Uterine smooth muscle cell (primary cell): Measurements from ENCODE around the gene TAS2R13. TPM values are rescaled to one million over a fixed set of nuclear protein-coding genes. Genes with fewer than 3 reads are reported as not detected.

Experiments used
- total RNA-seq: library from RNA; depleted of rRNA; stranded (reverse); fragments of >200 nt; gene quantifications from 2 replicates; pipeline ENCODE4 v1.2.3, GENCODE V29; 2014

TAS2R13 gene
- 1.5 and 2.3 TPM in 2 replicates for total RNA-seq

GRCh38 chr12:10909462-10909861 is at the start of gene TAS2R13:
Gene TAS2R13, minus strand, starts transcription at chr12:10909562. Its CDS starts 264 bp downstream, at chr12:10909298.

GRCh38 chr12:10939163-10939562 is 29.8 kb upstream of the TAS2R13 start, which contains the start of gene TAS2R14:
Gene TAS2R14, minus strand, starts transcription at chr12:10939263. Its CDS starts 56 bp downstream, at chr12:10939207.

GRCh38 chr12:10928746-10929286 is 19.5 kb upstream of the TAS2R13 start, which contains the start of gene PRH2:
Gene PRH2, plus strand, starts transcription at chr12:10929236. Its CDS starts 38 bp downstream, at chr12:10929274.

GRCh38 chr12:10884086-10884725 is 25.2 kb downstream of the TAS2R13 start, which contains the start of gene PRH1:
Gene PRH1, minus strand, starts transcription at chr12:10884255. Its CDS starts 38 bp downstream, at chr12:10884217.

Other genes starting within 250 kb of the TAS2R13 start
- 0.25 and 0.66 TPM in 2 replicates for gene STYK1, start 235.5 kb downstream of the TAS2R13 start, total RNA-seq
- gene YBX3, start 186.2 kb downstream of the TAS2R13 start, total RNA-seq = 60.9 and 81.4 TPM in 2 replicates
- gene TAS2R7, start 106.9 kb downstream of the TAS2R13 start, total RNA-seq = not detected in 2 replicates
- gene TAS2R8, start 102.3 kb downstream of the TAS2R13 start, total RNA-seq = not detected in 2 replicates
- 0.12 TPM in 1 of 2 replicates, not detected in the other for gene TAS2R9, start 99.4 kb downstream of the TAS2R13 start, total RNA-seq
- 0.44 and 0.50 TPM in 2 replicates for gene TAS2R10, start 83.2 kb downstream of the TAS2R13 start, total RNA-seq
- gene PRR4, start 60.1 kb downstream of the TAS2R13 start, total RNA-seq = 1.1 and 1.4 TPM in 2 replicates
- 21.8 and 27.1 TPM in 2 replicates for gene PRH1, start 25.3 kb downstream of the TAS2R13 start, total RNA-seq
- gene PRH2, start 19.7 kb upstream of the TAS2R13 start, total RNA-seq = 0.22 and 0.50 TPM in 2 replicates
- 2.9 and 3.6 TPM in 2 replicates for gene TAS2R14, start 29.7 kb upstream of the TAS2R13 start, total RNA-seq
- gene TAS2R50, start 77.3 kb upstream of the TAS2R13 start, total RNA-seq = 3.5 and 4.2 TPM in 2 replicates
- 3.9 and 5.8 TPM in 2 replicates for gene TAS2R20, start 88.7 kb upstream of the TAS2R13 start, total RNA-seq
- gene TAS2R19, start 113.1 kb upstream of the TAS2R13 start, total RNA-seq = 7.9 and 10.8 TPM in 2 replicates
- 5.7 and 8.2 TPM in 2 replicates for gene TAS2R31, start 121.8 kb upstream of the TAS2R13 start, total RNA-seq
- gene TAS2R46, start 152.7 kb upstream of the TAS2R13 start, total RNA-seq = 2.6 and 4.8 TPM in 2 replicates
- gene TAS2R43, start 182.8 kb upstream of the TAS2R13 start, total RNA-seq = 3.5 and 5.3 TPM in 2 replicates
- gene TAS2R30, start 225.1 kb upstream of the TAS2R13 start, total RNA-seq = 6.5 and 9.1 TPM in 2 replicates